Myocyte (in vitro differentiated cells): Measurements from ENCODE around the gene DNAH6. TPM values are rescaled to one million over a fixed set of nuclear protein-coding genes. Genes with fewer than 3 reads are reported as not detected.
"Not testable (repeated sequence)": the region's sequence is repeated elsewhere in the genome, so short reads cannot be mapped to it uniquely, and the experiment has no call there.

Experiments
- DNase-seq: peaks from one replicate; pipeline ENCODE4 v3.0.0-alpha.2; 2012; ENCODE audit warnings: low read depth
- total RNA-seq: library from RNA; depleted of rRNA; stranded (reverse); fragments of >200 nt; gene quantifications from 2 replicates; pipeline ENCODE4 v1.2.3, GENCODE V29; 2014

The DNAH6 gene
- total RNA-seq, 1 donor from 2014 or later = 0.03 TPM

DNA sequence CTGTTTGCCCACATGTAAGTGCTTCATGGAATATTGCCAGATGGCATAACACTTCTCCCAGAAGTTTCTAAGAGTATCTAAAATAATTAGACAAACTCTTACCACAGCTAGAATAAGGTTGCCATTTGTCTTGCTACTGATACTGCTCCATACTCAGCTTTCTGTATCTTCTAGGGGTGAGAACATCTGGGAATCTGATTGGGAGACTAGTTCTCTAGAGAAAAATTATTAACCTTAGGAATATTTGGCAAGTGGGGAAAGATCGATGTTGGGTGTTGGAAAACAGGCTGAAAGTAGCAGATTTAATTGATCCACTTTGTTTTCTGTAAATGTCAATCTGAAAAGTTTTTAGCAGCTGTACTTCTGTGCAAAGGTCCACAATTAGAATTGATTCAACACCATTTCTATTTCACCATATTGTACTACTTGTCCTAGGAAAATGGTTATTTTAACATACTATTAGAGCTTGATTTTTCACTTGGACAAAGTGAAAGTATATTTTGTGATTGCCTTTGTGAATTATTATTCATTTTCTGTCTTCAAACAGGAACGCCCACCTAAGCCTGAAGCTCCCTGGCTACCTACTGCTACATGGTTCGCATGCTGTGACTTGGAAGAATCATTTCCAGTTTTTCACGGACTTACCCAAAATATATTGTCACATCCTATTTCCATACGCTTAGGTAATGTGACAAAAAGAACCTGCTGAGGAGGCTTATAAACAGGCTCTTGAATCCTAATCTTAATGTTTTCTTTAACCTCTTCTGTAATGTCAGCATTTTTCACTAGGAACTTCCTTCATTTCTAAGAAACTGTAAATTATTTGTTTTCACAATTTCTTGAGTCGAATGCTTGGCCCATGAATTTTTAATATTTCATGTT, 216.8 kb downstream of the DNAH6 start:
- no peak for DNase-seq

DNA sequence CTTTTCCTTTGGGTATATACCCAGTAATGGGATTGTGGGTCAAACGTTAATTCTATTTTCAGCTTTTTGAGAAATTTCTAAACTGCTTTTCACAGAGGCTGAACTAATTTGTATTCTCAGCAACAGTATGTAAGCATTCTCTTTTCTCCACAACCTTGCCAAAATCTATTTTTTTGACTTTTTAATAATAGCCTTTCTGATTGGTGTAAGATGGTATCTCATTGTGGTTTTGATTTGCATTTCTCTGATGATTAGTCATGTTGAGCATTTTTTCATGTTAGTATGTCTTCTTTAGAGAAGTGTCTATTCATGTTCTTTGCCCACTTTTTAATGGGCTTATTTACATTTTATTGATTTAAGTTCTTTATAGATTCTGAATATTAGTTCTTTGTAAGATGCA, 219.1 kb downstream of the DNAH6 start:
- DNase-seq = no peak

DNA sequence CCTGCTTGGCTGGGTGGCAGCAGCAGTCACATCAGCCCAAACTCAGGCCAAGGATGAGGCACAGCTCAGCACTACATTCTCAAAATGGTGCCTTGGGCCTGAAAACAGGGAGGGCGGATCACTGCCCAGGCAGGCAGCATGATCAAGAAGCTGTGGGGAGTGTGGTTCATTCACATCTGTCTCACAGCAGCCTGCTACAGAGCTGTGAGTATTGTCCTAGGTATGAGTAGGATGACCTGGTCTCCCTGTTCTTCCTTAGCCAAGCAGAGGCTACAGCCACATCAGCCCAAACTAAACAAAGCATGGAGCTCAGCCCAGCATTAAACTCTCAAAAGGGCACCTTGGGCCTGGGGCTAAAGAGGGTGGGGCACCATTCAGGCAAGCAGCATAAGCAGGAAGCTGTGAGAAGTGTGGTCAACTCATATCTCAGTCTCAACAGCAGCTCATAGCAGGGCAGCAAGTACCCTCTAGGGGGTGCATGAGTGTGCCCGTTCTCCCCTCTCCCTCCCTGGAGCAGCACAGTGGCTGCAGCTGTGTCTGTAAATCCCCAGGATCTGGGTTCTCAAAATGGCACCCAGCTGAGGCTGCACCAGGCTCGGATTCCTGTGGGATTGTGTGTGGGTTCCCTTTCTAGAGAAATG, 225.0 kb downstream of the DNAH6 start:
- peak; percentile 23 for DNase-seq

DNA sequence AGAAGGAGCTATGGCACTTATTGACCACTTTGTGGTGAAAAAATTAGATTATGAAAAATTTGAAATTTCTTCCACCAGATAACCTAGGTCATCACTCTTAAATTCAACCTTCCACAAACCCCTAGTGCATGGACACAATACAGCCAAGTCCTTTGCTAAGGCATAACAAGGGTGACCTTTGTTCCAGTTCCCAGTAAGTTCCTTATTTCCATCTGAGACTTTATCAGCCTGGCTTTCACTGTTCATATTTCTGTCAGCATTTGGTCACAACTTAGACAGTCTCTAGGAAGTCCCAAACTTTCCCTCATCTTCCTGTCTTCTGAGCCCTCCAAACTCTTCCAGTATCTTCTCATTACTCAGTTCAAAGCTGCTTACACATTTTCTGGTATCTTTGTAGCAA, 232.0 kb downstream of the DNAH6 start:
- no peak for DNase-seq

DNA sequence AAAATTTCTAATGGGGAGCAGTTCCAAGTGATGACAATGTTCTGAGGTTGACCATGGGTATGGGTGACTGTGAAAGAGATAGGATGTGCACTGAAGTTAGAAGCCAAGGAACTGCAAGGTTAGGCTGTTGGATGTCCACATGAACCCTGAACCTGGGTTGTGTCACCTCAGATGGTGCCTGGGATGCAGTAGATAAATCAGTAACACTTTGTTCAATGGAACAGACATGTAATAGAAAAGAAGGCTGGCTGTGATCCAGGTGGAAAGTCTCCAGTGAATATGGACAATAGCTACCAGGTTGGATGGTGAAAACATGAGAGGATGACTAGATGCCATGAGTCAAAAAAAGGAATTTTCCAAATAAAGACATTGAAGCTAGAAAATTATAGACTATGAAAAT, 233.1 kb downstream of the DNAH6 start:
- no peak for DNase-seq

DNA sequence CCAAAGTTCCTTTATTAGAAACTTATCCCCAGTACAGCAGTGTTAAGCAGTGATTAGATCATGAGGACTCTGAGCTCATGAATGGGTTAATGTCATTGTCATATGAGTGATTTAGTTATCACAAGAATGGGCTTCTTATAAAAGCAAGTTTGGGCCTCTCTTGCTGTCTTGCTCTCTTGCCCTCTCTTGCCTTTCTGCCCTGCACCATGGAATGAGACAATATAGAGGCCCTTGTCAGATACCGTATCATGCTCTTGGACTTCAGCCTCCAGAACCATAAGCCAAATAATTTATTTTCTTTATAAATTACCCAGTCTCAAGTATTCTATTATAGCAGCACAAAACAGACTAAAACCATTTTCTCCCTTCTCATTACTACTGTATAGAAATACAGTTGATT, 238.8 kb downstream of the DNAH6 start:
- no peak for DNase-seq

DNA sequence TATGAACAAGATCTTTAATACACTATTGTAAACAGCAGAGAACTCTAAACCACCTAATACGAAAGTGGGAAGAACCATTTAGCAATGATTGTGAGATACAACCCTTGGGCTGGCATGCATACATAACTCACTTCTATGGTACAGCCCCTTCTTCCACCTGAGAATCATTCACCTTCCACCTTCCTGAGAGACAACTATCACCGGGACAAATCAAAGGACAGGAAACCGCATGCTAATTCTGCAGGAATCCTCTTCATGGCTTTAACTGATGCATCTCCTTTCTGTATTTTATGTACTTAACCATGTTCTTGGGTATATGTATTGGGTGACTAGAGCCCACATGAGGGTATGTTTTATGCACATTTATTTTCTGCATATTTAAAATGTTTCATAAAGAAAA, 241.3 kb downstream of the DNAH6 start:
- no peak for DNase-seq

DNA sequence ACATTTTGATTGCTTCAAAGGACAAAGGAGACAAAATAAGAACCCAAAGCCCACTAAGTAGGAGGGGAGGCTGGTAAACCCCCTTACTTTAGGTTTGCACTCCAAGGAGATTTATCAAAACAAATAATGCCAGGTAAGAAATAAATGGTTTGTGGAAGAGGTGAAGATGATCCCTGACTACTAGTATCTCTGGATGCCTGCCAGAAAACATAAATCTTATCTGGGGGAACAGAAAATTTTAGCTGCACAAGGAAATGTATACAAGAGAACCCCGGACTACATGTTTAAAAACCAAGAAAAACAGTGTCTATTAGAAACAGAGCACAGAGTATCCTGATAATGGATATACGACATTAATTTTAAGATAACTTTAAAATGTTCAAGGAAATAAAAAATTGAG, 250.5 kb downstream of the DNAH6 start:
- DNase-seq = no peak

DNA sequence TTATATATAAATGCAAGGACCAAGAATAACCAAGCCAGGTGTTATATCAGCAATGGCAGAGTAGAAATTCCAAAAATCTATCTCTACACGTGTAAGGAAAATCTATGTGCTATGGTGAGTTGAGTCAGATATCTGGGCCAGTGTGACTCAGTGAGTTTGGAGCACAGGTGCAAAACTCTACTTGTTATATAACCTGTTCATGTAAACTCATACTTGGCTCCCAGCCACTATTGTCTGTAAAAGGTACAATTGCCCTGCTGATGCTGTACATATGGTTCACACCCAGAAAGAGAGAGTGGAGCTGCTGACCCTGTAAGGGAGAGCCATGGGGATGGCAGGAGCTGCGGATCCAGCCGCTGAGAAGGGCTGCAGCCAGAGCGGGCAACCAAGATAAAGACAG, 252.5 kb downstream of the DNAH6 start:
- DNase-seq = no peak

DNA sequence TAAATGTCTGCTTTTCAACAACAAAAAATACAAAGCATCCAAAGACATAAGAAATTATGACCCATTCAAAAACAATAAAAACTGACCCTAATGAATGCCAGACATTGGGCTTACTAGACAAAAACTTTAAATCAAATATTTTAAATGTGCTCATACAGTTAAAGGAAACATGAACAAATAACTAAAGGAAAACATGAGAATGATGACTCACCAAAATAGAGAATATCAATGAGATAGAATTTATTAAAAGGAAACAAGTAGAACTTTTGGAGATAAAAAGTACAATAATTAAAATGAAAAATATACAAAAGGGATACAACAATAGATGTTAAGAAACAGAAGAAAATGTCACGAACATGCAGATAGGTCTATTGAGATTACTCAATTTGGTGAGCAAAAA, 254.0 kb downstream of the DNAH6 start:
- DNase-seq = no peak

DNA sequence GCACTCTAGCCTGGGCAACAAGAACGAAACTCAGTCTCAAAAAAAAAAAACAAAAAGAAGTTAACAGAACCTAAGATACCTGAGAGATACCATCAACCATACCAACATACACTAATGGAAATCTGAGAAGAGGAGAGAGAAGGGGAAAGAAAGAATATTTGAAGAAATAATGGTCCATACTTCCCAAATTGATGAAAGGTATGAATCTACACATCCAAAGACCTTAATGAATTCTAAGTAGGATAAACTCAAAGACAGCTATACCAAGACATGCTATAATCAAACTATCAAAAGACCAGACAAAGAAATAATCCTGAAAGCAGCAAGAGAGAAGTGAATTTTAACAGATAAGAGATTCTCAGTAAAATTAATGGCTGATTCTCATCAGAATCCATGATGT, 255.0 kb downstream of the DNAH6 start:
- no peak for DNase-seq

DNA sequence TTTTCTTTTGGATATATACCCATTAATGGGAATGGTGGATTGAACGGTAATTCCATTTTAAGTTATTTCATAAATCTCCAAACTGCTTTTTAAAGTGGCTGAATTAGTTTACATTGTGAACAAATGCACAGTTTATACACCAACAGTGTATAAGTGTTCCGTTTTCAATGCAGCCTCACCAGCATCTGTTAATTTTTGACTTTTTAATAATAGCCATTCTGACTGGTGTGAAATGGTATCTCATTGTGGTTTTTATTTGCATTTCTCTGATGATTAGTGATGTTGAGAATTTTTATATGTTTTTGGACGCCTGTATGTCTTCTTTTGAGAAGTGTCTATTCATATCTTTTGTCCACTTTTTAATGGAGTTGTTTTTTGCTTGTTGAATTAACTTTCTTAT, 257.3 kb downstream of the DNAH6 start:
- DNase-seq = not testable (repeated sequence)

DNA sequence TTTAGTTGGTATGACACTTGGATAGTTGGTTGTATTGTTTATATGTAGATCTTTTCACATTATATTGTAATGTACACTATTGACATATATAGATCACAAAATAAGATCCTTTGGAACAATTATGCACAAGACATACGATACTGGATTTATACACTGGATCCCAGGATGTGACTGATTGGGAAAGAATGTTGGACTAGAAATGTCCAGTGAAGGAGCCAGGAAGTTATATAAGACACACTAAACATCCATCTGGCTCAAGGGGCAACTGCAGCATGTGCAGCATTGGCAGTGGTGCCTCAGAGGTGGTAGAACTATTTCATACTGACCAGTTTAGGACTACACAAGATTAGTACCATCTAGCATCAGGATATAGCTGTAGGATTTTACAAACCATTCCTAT, 259.7 kb downstream of the DNAH6 start:
- DNase-seq = no peak

DNA sequence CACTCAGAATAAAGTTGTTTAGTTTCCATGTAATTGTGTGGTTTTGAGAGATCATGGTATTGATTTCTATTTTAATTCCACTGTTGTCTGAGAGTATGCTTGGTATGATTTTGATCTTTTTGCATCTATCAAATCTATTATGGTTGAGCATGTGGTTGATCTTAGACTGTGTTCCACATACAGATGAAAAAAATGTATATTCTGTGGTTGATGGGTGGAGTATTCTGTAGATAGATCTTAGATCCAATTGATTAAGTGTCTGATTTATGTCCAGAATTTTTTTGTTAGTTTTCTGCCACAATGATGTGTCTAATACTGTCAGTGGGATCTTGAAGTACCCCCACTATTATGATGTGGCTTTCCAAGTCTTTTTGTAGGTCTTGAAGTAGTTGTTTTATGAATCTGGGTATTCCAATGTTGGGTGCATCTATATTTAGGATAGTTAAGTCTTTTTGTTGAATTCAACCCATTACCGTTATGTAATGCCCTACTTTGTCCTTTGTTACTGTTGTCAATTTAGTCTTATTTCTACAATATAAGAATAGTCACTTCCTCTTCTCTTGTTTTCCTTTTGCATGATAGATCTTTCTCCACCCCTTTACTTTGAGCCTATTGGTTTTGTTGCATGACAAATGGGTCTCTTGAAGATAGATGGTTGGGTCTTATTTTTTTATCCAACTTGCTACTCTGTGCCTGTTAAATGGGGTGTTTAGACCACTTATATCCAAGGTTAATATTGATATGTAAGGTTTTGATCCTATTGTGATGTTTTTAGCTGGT, 262.8 kb downstream of the DNAH6 start:
- no peak for DNase-seq

DNA sequence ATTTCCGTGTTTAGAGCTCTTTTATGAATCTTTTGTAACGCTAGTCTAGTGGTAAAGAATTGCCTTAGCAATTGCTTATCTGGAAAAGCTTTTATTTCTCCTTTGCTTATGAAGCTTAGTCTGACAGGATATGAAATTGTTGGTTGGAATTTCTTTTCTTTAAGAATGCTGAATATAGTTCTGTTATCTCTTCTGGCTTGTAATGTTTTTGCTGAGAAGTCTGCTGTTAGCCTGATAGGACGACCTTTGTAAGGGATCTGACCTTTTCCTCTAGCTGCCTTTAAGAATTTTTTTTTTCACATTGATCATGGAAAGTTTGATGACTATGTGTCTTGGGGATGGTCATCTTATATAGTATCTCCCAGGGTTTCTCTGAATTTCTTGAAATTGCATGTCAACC, 263.5 kb downstream of the DNAH6 start:
- no peak for DNase-seq

DNA sequence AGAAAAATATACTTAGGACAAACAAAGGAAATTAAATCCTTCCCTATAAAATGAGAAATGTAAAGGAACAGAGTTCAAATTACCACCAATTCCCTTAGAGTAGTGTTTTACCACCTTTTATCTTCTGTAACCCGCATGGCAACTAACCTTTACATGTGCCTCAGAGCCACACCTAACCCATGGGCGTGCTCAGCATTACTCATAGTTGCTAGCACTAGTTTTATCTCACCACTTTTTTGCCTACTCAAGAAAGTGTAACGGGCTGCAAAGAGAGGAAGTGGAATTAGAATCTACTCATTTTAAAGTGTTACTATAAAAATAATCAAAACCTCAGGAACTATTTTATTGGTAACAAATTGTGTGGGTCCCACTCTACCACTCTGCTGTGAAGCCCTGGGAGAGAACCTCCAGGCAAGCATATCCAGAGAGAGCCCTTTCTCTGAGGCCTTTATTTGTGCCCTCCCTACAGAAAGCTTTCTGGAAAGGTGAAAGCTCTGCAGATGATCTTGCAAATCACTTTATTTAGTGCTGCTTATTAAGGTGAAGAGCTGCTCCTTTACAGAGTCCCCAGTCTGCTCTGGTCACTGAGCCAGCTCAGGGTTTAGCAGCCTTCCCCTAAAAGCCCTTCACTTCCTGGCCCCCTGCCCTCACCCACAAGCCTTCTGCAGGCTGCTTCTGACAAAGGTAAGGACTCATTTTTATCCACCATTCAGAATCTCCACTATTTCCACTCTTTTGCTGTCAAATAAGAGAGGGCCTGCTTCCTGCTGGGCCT, 265.8 kb downstream of the DNAH6 start:
- no peak for DNase-seq

DNA sequence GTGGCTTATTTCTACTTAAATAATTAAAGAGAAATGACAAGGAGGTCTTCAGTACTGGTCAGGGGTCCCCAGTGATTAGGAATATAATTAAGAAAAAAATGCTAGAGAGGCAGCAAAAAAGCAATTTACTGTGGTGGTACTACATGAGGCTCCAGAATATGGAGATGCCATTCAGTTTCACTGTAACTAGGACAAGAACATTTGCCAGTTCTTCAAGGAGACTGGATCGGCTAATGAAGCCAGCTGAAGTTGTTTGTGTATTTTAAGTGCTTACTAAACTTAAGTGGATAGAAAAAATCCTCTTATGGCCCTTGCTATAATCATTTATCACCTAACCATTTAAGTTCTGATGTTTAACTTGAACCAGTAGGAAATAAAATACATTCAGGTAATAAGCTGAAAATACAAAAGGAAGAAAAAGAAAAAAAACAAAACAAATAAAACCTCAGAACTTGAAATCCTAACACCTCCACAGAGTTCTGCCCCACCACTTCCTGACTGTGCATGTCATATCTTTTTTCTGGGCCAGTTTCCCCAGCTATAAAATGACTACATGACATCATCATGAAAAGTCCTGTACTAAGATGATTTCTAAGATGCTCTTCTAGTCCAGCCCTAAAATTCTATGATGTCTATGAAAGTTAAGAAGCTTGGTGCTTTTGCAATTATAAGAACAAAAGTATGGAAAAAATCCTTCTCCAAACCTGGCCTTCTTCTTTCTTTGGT, 266.6 kb downstream of the DNAH6 start:
- DNase-seq = no peak

DNA sequence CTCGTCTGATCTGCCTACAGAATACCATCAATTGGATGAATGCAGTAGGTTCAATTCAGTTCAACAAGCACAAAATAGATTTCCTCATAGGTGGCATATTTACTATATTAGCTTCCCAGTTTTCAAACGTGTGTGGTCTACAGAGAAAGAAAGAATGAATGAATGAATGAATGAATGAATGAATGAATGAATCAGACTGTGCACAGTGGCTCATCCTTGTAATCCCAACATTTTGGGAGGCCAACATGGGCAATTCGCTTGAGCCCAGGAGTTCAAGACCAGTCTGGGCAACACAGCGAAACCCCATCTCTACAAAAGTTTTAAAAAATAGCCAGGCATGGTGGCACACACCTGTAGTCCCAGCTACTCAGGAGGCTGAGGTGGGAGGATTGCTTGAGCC, 269.7 kb downstream of the DNAH6 start:
- no peak for DNase-seq

DNA sequence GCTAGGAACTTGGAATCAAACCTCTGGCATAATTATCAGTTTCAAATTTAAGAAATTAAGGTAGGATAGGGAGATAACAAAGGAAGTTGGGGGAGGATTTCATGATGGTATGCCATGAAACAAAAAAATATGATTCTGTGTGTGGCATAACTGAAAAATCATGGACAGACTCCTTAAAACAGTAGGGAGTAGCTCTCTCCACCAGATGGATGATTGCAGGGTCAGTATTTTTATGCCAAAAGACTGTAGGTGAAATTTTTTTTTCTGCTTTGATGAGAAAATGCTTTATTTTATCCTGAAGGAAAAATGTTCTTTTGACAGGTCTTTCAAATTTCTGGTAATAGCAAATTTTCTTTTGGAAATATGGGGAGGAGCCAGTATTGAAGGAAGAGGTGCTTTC, 270.3 kb downstream of the DNAH6 start:
- DNase-seq = no peak

DNA sequence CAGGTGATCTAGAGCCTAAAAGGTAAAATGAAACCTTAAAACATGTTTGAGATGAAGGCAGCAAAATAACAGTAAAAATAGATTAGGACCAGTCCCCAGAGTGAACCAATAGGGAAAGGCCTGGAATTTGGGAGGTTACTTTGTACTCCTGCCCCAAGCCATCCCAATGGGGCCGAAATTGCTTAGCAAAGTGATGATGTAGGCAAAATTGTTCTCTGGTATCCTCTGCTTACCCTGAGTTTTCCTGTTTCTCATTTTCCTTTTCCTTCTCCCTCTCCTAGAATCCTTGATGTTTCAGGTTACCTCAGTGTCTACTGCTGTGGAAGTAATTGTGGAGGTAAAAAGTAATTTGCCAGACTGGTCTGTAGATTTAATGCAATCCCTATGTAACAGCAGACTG, 271.7 kb downstream of the DNAH6 start:
- DNase-seq = no peak

DNA sequence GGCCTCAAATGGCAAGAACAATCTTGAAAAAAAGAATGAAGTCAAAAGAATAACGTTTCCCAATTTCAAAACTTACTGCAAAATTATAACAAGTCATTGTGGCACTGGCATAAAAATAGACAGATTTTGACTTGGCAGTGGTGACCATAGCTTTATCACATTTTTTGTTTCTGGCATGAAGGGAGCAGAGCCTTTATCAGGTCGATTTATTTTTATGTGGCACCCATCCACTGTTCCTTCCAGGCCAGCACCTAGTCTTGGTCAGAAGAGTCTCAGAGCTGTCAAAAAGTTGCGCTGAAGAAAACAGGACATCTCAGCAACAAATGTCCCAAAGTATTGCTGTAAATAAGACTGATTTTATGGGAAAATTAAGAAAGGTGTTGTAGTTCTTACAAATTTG, 272.2 kb downstream of the DNAH6 start:
- no peak for DNase-seq
